GM12892 (cell line): ENCODE data around the gene CEP112.

ENCODE experiments used
- POLR2A ChIP-seq: IDR thresholded peaks from 2 replicates; pipeline ENCODE4 v1.6.1; 2011; ENCODE audit warnings: low read depth, low read length, control low read depth
- POLR2AphosphoS5 ChIP-seq: IDR thresholded peaks from 2 replicates; pipeline ENCODE4 v1.6.1; 2011; ENCODE audit warnings: low read depth, low read length, control low read depth
- TAF1 ChIP-seq: IDR thresholded peaks from 2 replicates; pipeline ENCODE4 v1.6.1; 2011; ENCODE audit warnings: low read depth, mild to moderate bottlenecking, control low read depth, low read length, borderline replicate concordance

DNA sequence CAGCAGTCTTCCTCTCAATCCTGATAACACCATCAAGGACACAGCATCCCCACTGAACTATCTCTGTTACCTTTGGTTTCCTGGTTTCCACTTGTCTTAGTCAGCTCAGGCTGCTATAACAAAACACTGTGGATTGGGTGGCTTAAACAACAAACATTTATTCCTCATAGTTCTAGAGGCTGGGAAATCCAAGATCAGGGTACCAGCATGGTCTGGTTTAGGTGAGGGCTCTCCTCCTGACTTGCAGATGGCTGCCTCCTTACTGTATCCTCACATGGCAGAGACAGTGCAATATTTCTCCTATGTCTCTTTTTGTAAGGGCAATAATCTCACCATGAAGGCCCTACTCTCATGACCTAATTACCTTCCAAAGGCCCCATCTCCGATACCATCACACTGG, 527.2 kb downstream of the CEP112 start:
- TF ChIP-seq POLR2AphosphoS5: no peak
- TF ChIP-seq POLR2A: no peak
- TF ChIP-seq TAF1: no peak
